Raji (cell line): ENCODE measurements around the gene NDUFAF8.

Experiments used
- POLR2A ChIP-seq: IDR thresholded peaks from 2 replicates; pipeline ENCODE4 v1.6.1; 2011; ENCODE audit warnings: low read depth, low read length, control low read depth; ENCODE audit not compliant: insufficient read depth

The NDUFAF8 gene

GRCh38 chr17:81197831-81198490 lies 41.2 kb upstream of the NDUFAF8 start:
- TF ChIP-seq POLR2A = no peak

- no peak for TF ChIP-seq POLR2A
Measured at GRCh38 chr17:81198826-81199481, 40.2 kb upstream of the NDUFAF8 start.

GRCh38 chr17:81199482-81199830 lies 39.7 kb upstream of the NDUFAF8 start:
- no peak for TF ChIP-seq POLR2A

- TF ChIP-seq POLR2A = no peak
Measured at GRCh38 chr17:81200201-81200600, 38.9 kb upstream of the NDUFAF8 start.

- TF ChIP-seq POLR2A = no peak
Measured at GRCh38 chr17:81200695-81201580, 38.2 kb upstream of the NDUFAF8 start.

GRCh38 chr17:81202318-81202717 lies 36.8 kb upstream of the NDUFAF8 start:
- no peak for TF ChIP-seq POLR2A

GRCh38 chr17:81203136-81203535 lies 36.0 kb upstream of the NDUFAF8 start:
- TF ChIP-seq POLR2A = no peak

GRCh38 chr17:81204578-81204977 lies 34.5 kb upstream of the NDUFAF8 start:
- TF ChIP-seq POLR2A = no peak

GRCh38 chr17:81206166-81206565 lies 33.0 kb upstream of the NDUFAF8 start:
- no peak for TF ChIP-seq POLR2A

- TF ChIP-seq POLR2A = no peak
Measured at GRCh38 chr17:81206657-81207056, 32.5 kb upstream of the NDUFAF8 start.

GRCh38 chr17:81207610-81208581 lies 31.2 kb upstream of the NDUFAF8 start:
- no peak for TF ChIP-seq POLR2A

GRCh38 chr17:81208651-81209050 lies 30.5 kb upstream of the NDUFAF8 start:
- TF ChIP-seq POLR2A = no peak

GRCh38 chr17:81209141-81209540 lies 30.0 kb upstream of the NDUFAF8 start:
- no peak for TF ChIP-seq POLR2A

- TF ChIP-seq POLR2A = no peak
Measured at GRCh38 chr17:81210466-81210865, 28.7 kb upstream of the NDUFAF8 start.

GRCh38 chr17:81210868-81211267 lies 28.2 kb upstream of the NDUFAF8 start:
- no peak for TF ChIP-seq POLR2A
